HG02759 (cell line): ENCODE results near the gene ACP7.

Experiments used
- ATAC-seq: cut with Tn5 transposase; IDR thresholded peaks from one replicate; pipeline ENCODE4 v1.9.1; 2021; ENCODE audit warnings: mild to moderate bottlenecking, moderate library complexity; ENCODE audit not compliant: unreplicated experiment

ACP7 gene

DNA sequence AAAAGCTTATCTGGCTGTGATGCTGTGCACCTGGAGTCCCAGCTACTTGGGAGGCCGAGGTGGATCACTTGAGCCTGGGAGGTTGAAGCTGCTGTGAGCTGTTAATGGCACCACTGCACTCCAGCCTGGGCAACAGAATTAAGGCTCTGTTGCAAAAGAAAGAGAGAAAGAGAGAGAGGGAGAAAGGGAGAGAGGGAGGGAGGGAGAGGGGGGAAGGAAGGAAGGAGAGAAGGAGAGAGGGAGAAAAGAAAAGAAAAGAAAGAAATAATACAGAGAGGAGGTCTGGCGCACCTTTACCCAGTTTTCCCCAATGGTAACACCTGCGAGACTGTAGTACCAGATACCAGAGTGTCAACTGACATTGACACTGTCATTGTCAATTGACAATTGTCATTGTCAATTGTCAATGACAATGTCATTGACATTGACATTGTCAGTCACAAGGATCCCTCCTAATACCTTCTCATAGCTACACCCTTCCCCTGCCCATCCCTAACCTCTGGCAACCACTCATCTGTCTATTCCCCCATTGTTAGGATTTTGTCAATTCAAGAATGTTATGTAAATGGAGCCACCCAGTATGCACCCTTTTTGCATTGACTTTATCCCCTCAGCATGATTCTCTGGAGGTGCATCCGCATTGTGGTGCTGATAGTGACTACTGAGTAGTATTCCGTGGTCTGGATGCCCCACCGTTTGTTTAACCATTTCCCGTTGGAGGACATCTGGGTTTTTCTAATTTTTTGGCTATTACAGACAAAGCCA lies 62.7 kb downstream of the ACP7 start:
- no peak for ATAC-seq

DNA sequence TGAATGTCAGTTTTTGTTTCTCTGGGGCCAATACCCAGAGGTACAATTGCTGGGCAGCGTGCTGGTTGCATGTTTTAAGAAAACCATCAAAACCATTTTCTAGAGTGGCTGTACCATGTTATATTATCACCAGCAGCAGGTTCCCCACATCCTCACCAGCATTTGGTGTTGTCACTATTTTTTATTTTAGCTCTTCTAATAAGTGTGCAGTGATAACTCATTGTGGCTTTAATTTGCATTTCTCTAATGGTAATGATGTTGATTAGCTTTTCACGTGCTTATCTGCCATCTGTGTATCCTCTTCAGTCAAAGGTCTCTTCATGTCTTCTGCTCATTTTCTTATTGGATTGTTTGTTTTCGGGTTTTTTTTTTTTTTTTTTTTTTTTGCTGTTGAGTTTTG lies 63.3 kb downstream of the ACP7 start:
- no peak for ATAC-seq

DNA sequence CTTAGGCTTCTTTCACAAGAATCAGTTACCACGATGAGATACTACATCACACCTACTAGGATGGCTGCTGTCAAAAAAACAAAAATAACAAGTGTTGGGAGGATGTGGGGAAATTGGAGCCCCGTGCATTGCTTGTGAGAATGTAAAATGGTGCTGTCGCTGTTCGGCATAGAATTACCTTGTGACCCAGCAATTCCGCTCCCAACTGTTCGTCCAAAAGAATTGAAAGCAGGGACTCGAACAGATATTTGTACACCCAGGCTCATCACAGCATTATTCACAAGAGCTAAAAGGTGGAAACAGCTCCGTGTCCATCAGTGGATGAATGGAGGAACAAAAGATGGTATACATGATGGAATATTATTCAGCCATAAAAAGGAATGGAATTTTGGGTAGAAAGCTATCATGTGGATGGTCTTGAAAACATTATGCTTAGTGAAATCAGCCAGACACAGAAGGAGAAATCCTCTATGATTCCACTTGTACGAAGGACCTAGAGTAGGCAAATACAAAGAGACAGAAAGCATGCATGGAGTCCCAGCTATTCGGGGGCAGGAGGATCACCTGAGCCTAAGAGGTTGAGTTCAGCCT lies 64.9 kb downstream of the ACP7 start:
- ATAC-seq = no peak

DNA sequence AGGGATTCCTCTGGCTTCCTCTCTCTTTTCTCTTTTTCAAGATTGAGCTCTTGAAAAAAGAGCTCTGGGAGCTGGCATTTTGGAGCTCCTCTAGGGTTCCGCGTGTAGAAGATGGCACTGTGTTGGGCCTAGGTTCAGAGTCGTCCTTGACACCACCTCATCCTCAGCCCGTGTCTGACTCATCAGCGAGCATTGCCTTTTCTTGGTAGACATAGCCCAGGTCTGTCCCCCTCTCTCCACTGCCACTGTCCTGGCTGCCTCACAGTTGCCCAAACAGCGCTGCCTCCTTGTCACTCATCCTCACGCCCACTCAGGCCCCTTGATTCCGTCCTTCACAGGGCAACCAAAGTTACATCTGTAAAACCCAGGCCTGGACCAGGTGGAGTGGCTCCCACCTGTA lies 66.1 kb downstream of the ACP7 start:
- no peak for ATAC-seq

DNA sequence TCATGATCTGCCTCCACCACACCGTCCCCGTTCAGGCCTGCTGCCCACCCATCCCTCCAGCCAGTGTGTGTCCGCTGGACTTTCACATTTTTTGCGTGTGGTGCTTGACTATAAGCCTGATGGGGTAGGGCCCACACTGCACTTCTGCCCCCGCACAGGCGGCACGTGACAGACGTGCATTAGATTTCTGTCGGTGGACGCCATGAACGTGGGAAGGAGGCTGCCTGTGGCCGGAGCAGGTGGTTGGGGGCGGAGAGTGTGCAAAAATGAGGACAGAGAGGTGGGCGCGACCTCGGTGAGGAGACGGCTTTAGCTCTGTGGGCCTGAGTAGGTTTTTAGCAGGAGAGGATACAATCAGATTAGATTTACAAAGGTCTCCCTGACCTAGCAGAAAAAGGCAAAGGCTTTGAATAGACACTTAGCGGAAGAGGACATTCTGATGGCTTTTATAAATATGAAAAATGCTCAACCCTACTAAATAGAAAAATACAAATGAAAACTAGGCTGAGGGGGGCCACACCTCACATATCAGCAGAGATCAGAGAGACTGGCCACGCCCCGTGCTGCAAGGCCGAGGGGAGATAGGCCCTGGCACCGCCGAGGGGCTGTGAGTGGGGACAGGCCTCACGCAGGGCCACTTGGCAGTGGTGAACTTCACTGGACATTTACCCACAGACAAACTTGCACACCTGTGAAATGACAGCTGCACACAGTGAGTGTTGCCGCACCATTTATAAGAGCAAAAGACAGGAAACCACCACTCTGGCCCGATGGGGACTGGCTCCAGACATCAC lies 66.8 kb downstream of the ACP7 start:
- no peak for ATAC-seq

DNA sequence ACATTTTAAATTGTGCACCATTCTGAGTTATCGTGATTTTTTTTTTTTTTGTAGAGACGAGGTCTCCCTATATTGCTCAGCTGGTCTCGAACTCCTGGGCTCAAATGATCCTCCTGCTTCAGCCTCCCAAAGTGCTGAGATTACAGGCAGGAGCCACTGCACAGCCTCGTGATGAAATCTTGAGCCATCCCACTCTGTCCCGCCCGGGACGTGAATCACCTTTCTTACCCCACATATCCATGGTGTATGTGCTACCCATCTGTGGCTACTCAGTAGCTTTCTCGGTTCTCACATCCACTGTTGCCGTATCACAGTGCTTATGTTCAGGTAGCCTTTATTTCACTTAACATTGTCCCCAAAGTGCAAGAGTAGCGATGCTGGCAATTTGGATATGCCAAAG lies 67.9 kb downstream of the ACP7 start:
- no peak for ATAC-seq

DNA sequence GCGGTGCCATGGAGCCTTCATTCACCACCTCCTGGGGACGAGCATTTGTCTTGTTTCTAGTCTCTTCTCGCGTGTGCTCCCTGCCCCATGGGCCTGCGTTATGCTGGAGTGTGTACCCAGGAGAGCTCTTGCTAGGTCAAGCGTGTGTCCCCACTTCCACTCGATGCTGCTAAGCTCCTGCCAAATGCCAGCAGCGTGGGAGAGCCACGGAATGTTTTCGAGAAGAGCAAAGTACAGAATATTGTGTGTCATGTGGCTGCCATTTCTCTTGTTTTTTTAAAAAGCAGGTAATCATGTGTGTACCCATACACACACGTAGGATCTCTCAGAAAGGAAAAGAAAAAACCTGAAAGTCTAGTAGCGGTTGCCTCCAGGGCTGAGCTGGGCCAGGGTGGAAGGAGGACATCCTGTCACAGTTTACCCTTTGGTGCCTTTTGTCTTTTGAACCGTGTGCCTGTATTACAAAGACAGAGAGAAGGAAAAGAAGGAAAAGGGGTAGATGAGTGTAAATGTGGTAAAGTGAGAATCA lies 70.0 kb downstream of the ACP7 start:
- ATAC-seq = no peak

DNA sequence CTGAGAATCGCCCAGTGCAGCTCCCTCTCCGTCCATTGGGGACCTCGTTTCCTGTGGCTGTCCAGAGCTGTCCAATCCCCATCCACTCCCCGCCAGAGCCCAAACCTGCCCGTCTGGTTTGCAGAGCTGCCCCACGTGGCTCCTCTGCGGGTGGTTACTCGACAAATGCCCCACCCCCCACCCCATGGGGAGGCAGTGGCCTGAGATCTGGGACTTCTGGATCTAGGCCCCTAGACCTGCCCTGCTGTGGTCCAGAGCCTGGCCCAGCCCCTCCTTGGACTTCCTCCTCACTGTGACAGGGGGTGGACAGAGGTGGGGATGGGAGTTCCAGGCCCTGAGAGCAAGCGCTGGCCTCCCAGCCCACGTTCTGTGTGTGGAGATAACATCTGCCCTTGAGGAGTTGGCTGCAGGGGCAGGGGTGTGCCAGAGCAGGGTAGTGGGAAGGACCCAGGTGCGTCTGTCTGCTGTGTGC lies 70.5 kb downstream of the ACP7 start:
- no peak for ATAC-seq

DNA sequence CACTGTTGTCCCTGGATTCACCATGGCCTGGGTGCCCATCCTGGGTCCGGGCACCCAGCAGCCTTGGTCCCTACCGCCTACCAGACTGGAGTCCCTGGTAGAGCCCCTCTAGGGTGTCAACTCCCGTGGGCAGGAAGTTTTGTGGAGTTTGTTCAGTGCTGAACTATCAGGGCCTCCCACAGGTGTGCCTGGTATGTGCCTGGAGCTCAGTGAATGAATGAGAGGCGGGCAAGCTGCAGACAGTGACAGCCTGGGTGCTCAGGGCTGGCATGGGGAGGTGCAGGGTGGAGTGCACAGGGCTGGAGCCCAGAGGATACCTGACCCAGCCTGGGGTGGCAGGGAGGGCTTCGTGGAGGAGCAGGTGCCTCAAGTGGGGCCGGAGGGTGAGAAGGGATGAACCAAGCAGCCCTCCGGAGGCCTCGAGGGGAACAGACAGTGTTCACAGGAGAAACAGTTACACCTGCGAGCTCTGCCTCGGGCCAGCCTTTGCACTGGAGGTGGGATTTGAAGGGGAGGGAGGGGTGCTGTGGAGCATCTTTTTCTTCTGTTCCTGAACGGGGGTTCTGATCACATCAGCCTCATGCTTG lies 71.0 kb downstream of the ACP7 start:
- no peak for ATAC-seq

DNA sequence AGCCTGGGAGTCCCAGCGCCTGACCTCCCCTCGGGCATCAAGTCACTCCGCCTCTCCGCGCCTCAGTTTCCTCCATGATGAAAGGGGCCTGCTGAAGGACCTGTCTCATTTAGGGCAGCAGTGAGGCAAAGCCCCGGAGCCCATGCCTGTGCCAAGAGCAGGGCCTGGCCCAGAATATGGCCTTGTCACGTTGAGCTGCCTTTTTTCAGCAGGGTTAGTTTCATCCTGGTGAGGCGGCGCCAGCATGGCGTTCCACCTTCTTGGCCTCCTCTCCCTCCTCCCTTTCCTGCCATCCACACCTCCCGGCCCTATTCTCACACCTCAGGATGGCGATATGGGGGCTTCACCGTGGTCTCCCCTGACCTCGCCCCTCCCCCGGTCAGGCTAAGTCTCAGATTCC lies 71.6 kb downstream of the ACP7 start:
- no peak for ATAC-seq

DNA sequence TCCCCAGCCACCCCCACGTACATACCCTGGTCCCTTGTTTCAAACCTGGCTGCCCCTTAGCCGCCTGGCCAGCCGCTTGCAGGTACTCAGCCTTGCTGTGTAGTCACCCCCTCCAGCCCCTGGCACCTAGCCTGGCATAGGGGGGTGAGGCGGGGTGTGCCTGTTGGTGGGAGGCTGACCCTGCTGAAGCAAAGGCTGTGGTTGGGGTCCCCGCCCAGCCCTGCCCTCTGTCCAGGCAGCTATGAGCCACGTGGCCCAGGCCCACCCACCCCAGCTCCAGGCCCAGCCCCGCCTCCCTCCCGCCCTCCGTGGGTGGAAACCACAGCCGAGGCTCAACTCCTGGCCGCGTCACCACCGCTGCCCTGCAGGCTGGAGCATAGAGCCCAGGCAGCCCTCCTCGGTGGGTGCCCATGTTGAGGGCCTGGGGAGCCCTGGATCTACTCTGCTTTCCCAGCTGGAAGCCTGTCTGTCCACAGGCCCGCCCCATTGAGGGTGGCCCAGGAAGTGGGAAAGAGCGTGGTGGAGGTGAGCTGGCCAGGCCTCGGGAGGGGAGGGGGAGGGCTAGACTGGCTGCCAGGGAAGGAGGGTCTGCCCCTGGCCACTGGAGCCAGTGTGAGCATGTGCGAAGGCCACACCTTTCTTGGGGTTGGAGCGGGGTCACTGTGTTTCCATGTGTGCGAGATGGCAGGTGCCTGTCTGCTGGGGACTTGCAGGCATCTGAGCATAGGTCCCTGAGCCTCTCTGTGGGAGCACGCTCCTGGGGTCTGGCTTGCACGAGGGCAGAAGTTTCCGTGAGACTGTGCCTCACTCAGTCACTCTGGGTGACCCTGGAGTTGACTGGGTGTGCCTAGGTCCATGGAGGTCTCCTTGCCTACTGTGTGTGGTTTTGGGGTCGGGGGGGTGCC lies 72.4 kb downstream of the ACP7 start:
- no peak for ATAC-seq

DNA sequence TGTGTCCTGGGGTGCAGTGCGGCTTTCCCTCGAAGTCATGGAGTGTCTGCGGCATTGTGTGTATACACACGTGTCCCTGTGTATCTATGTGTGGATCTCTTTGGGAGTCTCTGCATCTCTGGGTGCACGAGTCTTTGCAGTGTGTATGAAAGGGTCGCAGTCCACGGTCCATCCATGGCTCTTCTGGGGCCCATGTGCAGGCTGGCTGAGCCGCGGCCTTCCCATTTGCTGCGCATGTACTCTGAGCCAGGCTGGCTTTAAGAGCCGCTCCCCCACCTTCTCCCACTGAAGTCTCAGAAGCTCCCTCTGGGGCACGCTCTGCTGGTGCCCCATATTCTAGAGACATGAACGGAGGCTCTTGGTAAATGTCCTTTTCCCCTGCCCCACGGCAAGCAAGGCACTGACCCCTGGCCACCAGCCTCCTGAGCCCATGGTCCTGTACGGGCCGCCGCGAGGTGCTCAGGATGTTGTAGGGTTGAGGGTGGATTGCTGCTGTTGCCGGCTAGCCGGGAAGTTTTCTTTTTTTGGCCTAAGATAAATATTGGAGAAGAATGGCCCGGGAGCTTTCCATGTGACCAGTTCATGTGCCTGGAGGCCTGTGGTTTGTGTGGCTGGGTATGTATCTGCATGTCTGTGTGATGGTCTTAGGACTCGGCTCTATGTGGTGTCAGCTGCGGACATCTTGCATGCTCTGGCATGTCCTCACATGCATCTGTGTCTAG lies 73.3 kb downstream of the ACP7 start:
- ATAC-seq = no peak

DNA sequence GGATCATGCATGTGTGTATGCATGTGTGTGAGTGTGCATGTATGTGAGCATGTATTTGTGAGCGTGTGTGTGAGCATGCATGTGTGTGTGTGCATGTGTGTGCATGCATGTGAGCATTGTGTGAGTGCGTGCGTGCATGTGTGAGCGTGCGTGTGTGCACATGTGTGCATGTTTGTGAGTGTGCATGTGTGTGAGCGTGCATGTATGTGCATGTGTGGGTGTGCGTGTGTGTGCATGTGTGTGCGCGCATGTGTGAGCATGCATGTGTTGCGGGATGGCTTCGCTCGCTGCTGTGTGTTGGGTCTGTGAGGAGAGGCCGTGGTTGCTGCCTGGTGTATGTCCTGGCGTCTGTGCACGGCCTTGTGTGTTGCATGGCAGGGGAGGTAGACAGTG lies 73.8 kb downstream of the ACP7 start:
- no peak for ATAC-seq

DNA sequence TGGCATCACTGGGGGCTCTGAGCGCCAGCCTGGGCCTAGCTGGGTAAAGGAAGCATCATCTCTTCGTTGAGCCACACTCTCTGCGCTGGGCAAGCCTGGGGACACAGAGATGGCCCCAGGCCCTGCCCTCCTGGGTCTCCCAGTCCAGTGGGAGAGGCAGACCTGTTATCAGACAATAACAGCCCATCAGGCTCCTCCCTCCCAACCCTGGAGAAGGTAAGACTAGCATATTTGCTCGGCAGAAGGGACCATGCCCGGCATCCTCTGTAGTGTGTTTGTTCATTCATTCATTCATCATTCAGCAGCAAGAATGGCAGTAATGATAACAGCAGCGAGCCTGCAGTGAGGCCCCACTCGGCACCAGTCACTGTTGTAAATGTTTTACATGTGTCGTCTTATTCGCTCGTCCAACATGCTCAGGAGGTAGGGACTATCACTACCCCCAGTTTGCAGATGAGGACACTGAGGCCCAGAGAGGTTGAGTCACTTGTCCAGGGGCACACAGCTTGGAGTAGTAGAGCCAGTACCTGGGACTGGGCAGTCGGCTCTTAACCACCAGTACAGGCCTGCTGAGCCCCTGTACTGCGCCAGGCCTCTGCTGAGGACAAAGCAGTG lies 74.6 kb downstream of the ACP7 start:
- no peak for ATAC-seq

DNA sequence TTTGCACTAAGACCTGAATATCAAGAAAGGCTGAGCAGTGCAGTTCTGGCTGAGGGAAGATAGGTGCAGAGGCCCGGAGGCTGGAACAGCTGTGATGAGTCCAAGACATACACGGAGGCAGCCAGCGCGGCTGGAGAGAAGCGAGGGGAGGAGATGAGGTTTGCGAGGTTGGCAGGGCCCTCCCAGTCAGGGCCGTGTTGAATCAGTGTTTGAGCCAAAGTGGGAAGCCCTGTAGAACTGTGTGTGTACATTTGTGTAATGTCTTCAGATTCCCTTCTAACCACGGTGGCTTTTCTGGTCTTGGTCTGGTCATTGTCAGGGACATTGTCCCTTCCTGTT lies 76.3 kb downstream of the ACP7 start:
- ATAC-seq = no peak
